ENCODE measurements around the gene GRIFIN. TPM values are rescaled to one million over a fixed set of nuclear protein-coding genes. Genes with fewer than 3 reads are reported as not detected.

The GRIFIN gene, protein sequence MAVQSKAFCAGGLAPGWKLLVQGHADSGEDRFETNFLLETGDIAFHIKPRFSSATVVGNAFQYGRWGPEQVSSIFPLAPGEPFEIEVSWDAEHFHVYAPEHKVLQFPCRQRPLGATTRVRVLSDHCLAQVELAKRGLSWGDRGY
- not detected in 2 replicates for total RNA-seq

GRCh38 chr7:2476298-2476697 lies at the start of gene GRIFIN:
Gene GRIFIN (minus strand): TSS chr7:2476398. CDS start chr7:2476383, 15 bp downstream.

DNA sequence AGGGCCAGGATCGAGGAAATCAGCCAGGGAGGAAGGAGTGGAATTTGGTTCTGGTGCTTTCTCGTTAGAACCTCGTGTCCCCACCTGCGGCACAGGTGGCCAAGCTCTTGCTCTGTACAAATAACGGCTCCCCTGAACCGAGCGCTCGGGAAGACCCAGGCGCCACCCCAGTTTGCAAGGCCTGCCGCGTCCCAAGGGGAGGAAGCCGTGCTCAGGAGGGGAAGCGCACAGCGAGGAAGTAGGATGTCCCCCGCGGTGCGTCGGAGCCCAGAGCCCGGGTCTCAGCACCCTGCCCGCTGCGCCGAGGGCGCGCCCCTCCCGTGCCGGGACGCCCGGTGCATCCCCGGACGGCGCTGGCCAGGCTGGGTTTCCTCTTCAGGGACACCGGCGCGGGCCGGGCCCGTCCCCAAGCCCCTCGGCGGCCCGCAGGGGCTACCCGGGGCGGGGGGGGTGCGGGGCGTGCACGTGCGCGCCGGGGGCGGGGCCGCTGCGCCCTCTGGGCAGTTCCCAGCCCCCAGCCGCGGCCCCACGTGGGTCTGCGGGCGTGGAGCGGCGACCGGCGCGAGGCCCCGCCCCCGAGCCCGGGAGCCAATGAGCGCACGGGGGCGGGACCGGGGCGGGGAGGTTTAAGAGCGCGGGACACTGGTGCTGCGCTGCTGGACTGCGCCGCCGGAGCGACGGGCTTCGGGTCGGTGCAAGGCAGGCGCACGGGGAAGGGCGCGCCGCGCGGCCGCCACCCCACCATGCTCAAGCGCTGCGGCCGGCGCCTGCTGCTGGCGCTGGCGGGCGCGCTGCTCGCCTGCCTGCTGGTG lies 43.1 kb upstream of the GRIFIN start, which contains the start of gene LFNG:
LFNG (plus strand) TSS at position 656 of the 812 bp plus-strand sequence; CDS start at position 744, 88 bp downstream.

Other genes with a start within 250 kb of the GRIFIN start
- gene MAD1L1, start 243.5 kb downstream of the GRIFIN start, total RNA-seq, result 41.8 and 54.9 TPM in 2 replicates
- gene MRM2, start 234.2 kb downstream of the GRIFIN start, total RNA-seq, result 17.0 and 17.5 TPM in 2 replicates
- gene NUDT1, start 234.2 kb downstream of the GRIFIN start, total RNA-seq, result 20.1 and 28.1 TPM in 2 replicates
- gene SNX8, start 162.0 kb downstream of the GRIFIN start, total RNA-seq, result 6.8 and 8.5 TPM in 2 replicates
- 235 and 272 TPM in 2 replicates for gene EIF3B, start 121.6 kb downstream of the GRIFIN start, total RNA-seq
- gene CHST12, start 72.8 kb downstream of the GRIFIN start, total RNA-seq, result 1.3 and 10.3 TPM in 2 replicates
- gene LFNG, start 43.4 kb upstream of the GRIFIN start, total RNA-seq, result 8.8 and 12.7 TPM in 2 replicates
- 21.4 and 24.5 TPM in 2 replicates for gene BRAT1, start 79.1 kb upstream of the GRIFIN start, total RNA-seq
- gene IQCE, start 82.6 kb upstream of the GRIFIN start, total RNA-seq, result 4.9 and 7.3 TPM in 2 replicates
- gene TTYH3, start 155.6 kb upstream of the GRIFIN start, total RNA-seq, result 48.1 and 54.0 TPM in 2 replicates
- gene AMZ1, start 211.8 kb upstream of the GRIFIN start, total RNA-seq, result not detected in 2 replicates